ENCODE data around the gene ROPN1L.
"Not testable (repeated sequence)": the region's sequence is repeated elsewhere in the genome, so short reads cannot be mapped to it uniquely, and the experiment has no call there.

Gene ROPN1L

GRCh38 chr5:10480237-10480985, 38.7 kb downstream of the ROPN1L start:
- DNase-seq = no peak

- DNase-seq = peak; percentile 86 to 95
Measured at GRCh38 chr5:10481241-10481935, 39.7 kb downstream of the ROPN1L start.

GRCh38 chr5:10482791-10483530, 41.3 kb downstream of the ROPN1L start:
- no peak for DNase-seq

GRCh38 chr5:10484774-10485141, 43.1 kb downstream of the ROPN1L start:
- no peak for DNase-seq

GRCh38 chr5:10485142-10485795, 43.6 kb downstream of the ROPN1L start:
- peak; percentile 56 to 61 for DNase-seq

- DNase-seq = no peak
Measured at GRCh38 chr5:10485897-10486296, 44.2 kb downstream of the ROPN1L start.

GRCh38 chr5:10486511-10487344, 45.0 kb downstream of the ROPN1L start:
- no peak for DNase-seq

- peak; percentile 43 to 70 for DNase-seq
Measured at GRCh38 chr5:10488144-10488543, 46.5 kb downstream of the ROPN1L start.

- no peak for DNase-seq
Measured at GRCh38 chr5:10489810-10490426, 48.2 kb downstream of the ROPN1L start.

- DNase-seq = no peak
Measured at GRCh38 chr5:10490927-10491672, 49.4 kb downstream of the ROPN1L start.

GRCh38 chr5:10491673-10492026, 50.0 kb downstream of the ROPN1L start:
- DNase-seq = no peak

GRCh38 chr5:10493884-10494283, 52.2 kb downstream of the ROPN1L start:
- DNase-seq = no peak

GRCh38 chr5:10494497-10494896, 52.8 kb downstream of the ROPN1L start:
- not testable (repeated sequence) for DNase-seq

- DNase-seq = no peak
Measured at GRCh38 chr5:10497554-10497953, 55.9 kb downstream of the ROPN1L start.

GRCh38 chr5:10498350-10498749, 56.7 kb downstream of the ROPN1L start:
- no peak for DNase-seq

GRCh38 chr5:10499066-10499465, 57.4 kb downstream of the ROPN1L start:
- no peak for DNase-seq

GRCh38 chr5:10499776-10500175, 58.1 kb downstream of the ROPN1L start:
- no peak for DNase-seq

GRCh38 chr5:10500669-10501068, 59.0 kb downstream of the ROPN1L start:
- no peak for DNase-seq

GRCh38 chr5:10501554-10502075, 59.9 kb downstream of the ROPN1L start:
- no peak for DNase-seq

GRCh38 chr5:10502130-10502529, 60.5 kb downstream of the ROPN1L start:
- DNase-seq = no peak

GRCh38 chr5:10502578-10502977, 60.9 kb downstream of the ROPN1L start:
- DNase-seq = peak in 1 of 2 experiments; percentile 41

All from NCI-H526 (cell line).